ENCODE measurements around the gene PROZ. TPM values are rescaled to one million over a fixed set of nuclear protein-coding genes. Genes with fewer than 3 reads are reported as not detected.
A peak's percentile ranks its signal among the peaks of the same experiment; 100 is the strongest.

Gene PROZ
- total and polyA plus RNA-seq, 5 experiments from 2014 or later = not detected

DNA sequence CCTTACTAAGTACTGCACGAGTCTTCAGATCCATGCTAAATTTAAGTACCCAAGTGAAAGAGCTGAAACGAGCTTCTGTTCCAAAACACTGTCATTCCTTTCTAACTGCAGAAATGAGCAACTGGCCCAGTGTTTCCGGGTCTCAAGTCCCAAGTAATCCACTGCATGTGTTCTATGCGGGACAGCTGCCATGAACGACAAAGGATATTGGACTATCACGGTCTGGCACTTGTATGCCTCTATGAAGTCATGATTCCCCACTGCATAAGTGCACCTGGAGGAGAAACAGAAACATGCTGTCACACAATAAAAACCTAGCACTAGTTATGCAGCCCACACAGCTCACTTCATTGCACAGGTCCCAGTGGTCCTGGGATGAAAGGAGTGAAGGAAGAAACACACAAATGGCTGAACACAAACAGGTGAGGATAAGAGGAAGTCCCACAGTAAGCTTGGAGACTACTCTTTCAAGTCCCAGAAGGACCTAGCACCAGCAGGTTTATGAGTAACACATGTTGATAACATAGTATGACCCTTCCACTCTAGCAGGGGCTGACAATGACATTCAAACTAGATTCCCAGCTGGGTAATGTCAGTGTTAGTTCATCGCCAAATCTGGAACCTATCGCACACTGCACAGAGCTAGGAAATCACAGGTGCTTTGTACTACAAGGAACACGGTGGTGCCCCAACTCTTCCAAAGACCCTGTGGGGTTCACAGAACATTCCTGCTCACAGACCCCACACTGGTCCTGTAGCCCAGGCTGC, 38.7 kb downstream of the PROZ start:
- Mint-ChIP-seq H3K27ac (no peak overlapping the region), H3K27me3 (no peaks in the 10 kb centered on the region), H3K9me3 (no peaks in the 10 kb centered on the region), H3K4me1 (peaks cover 2 to 12% (median 5%) of the 10 kb centered on the region in 4 donors), H3K36me3 (peaks cover 0 to 82% (median 9%) of the 10 kb centered on the region in 3 donors), H3K4me3 (no peak overlapping the region)
- POLR2A ChIA-PET = interaction anchor here (0.5 to 1.4 kb wide), 3 partner anchors 12 to 251 kb away, joined by 3 to 4 read pairs (median 3); partner anchors contain the start of genes CUL4A and PCID2
- DNase-seq = no peak
- no peak for ATAC-seq

DNA sequence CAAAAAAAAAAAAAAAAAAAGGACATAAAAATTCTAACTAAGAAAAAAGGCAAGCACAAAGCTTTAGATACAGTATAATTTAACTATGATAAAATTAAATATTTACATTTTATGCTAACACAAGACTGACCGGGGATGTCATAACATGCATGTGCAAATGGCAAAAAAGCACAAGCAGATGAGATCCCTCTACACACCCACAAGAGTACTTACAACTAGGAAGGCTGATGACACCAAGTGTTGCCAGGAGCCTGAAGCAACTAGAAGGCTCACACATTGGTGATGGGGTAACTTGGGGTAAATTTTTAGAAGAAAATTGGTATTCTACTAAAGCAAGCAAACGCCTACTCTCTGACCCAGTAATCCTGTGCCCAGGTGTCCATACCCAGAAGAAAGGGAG, 43.4 kb downstream of the PROZ start:
- H3K27me3 Mint-ChIP-seq = no peaks in the 10 kb centered on the region
- H3K4me1 Mint-ChIP-seq = peaks cover 23 to 55% (median 41%) of the 10 kb centered on the region in 4 donors
- ATAC-seq = no peak
- no peak overlapping the region for H3K27ac Mint-ChIP-seq
- no peaks in the 10 kb centered on the region for H3K9me3 Mint-ChIP-seq
- POLR2A ChIA-PET = interaction anchor here (1.0 kb wide), 1 partner anchor 8 kb away, joined by 5 read pairs; the partner anchor contains the start of gene CUL4A
- H3K4me3 Mint-ChIP-seq = no peak overlapping the region
- H3K36me3 Mint-ChIP-seq = peaks cover 0 to 66% (median 6%) of the 10 kb centered on the region in 3 donors
- DNase-seq = no peak

DNA sequence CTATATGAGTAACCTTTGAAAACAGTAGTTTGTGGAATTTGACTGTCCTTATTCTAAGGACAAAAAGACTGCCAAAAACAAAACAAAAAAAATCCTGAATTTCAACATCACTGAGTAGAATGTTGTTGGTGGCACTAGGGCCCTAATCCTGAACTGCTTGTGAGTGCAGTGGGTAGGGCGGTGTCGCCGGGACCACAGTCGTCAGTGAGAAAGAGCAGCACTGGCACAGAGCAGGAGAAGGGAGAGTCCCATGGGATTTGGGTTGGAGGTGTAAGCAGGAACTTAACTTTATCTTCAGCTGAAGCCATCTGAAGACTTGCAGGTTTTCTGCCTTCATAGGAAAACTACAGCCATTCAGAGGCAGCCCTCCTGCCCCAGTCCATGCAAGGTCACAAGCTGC, 44.5 kb downstream of the PROZ start:
- Mint-ChIP-seq H3K9me3 (no peaks in the 10 kb centered on the region), H3K27me3 (no peaks in the 10 kb centered on the region), H3K27ac (peak overlapping the region in 4 of 10 donors; percentile 23 to 60 (median 40)), H3K4me3 (peak overlapping the region in 3 of 10 donors; percentile 5 to 39 (median 11)), H3K36me3 (peaks cover 0 to 55% (median 5%) of the 10 kb centered on the region in 3 donors), H3K4me1 (peaks cover 30 to 65% (median 51%) of the 10 kb centered on the region in 4 donors)
- ATAC-seq = no peak
- POLR2A ChIA-PET = interaction anchor here (0.5 kb wide), 1 partner anchor 29 kb away, joined by 3 read pairs; no protein-coding TSS in a partner anchor
- DNase-seq = no peak

DNA sequence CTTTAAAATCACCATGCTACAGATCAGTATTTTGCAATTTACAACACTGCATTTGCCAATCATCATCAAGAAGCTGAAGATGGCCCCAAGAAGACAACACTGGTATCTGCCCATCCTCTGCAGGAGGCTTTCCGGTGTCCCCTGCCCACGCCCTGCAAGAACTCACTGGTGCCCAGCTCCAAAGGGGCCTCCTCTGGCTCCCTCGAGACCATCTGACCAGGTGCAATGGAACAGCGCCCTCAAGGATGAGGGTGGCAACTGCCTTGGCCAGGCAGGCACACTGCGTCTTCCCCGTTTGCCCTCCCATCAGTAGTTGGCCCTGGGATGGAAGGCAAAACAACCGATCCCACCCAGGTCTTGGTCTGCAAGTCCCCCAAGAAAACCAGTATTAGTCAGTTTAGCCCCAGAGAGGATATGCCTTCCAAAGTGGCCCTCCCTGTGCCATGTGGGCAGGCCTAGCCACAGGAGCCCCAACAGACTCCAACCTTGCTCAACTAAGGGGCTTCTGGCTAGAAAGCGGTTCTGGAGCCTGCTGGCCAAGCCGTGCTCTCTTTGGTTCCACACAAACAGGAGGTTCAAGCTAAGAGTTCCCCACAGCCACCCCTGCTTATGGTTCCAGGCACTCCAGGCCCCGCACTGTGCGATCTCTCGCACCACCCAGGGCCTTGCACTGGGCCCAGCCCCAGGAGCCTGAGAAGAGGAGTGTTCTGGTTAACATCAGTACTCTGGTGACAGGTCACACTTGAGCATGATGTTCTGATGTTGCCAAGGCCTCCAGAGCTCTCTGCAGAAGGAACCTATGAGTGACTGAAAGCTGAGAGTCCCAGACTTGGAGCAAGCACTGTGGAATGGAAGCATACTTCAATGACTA, 45.3 kb downstream of the PROZ start:
- H3K4me1 Mint-ChIP-seq = peaks cover 30 to 65% (median 51%) of the 10 kb centered on the region in 4 donors
- POLR2A ChIA-PET = interaction anchor here (0.5 kb wide), 1 partner anchor 29 kb away, joined by 3 read pairs; no protein-coding TSS in a partner anchor
- peak overlapping the region in 2 of 10 donors; percentile 37 to 38 for H3K4me3 Mint-ChIP-seq
- ATAC-seq = no peak
- H3K27ac Mint-ChIP-seq = peak overlapping the region in 3 of 10 donors; percentile 4 to 32 (median 25)
- H3K9me3 Mint-ChIP-seq = no peaks in the 10 kb centered on the region
- H3K27me3 Mint-ChIP-seq = no peaks in the 10 kb centered on the region
- H3K36me3 Mint-ChIP-seq = peaks cover 0 to 48% (median 3%) of the 10 kb centered on the region in 3 donors
- no peak for DNase-seq

DNA sequence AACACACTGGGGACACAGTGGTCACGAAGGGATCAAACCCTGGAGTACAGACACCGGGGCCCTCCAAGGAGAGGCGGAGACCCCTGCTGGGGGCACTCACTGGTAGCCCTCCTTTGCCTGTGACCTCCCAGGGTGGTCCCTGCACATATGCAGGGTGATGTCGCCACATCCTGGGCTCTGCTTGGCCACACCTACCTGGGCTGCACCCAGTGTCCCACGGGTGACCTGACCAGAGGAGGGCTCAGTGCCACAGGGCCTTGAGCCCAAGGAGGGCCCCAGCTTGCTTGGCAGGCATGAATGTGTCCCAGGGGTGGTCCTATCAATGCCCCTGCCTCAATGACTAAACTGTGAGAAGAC, 45.9 kb downstream of the PROZ start:
- Mint-ChIP-seq H3K27me3 (no peaks in the 10 kb centered on the region), H3K36me3 (peaks cover 0 to 42% (median 3%) of the 10 kb centered on the region in 3 donors), H3K27ac (no peak overlapping the region), H3K9me3 (no peaks in the 10 kb centered on the region), H3K4me1 (peaks cover 30 to 63% (median 50%) of the 10 kb centered on the region in 4 donors), H3K4me3 (peak overlapping the region in 1 of 10 donors; percentile 34)
- DNase-seq (no peak), ATAC-seq (no peak)
- POLR2A ChIA-PET = no interaction called here

DNA sequence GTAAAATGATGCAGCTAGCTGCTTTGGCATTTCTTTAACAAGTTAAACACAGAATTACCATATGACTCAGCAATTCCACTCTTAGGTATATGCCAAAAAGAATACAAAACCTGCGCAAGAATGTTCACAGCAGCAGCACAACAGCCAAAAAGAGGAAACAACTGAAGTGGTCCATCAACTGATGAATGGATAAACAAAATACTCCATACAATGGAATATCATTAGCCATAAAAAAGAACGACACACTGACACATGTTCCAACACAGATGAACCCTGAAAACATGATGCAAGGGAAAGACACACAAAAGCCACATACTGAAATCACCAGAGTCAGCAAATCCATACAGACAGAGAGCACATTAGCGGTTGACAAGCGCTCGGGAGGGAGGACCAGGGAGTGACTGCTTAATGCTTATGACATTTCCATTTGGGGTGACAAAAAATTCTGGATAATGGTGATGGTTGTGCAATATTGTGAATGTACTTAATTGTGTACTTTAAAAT, 47.0 kb downstream of the PROZ start:
- H3K4me1 Mint-ChIP-seq = peaks cover 32 to 65% (median 50%) of the 10 kb centered on the region in 4 donors
- H3K27ac Mint-ChIP-seq = peak overlapping the region in 4 of 10 donors; percentile 11 to 82 (median 60)
- peak overlapping the region in 9 of 10 donors; percentile 4 to 73 (median 52) for H3K4me3 Mint-ChIP-seq

DNA sequence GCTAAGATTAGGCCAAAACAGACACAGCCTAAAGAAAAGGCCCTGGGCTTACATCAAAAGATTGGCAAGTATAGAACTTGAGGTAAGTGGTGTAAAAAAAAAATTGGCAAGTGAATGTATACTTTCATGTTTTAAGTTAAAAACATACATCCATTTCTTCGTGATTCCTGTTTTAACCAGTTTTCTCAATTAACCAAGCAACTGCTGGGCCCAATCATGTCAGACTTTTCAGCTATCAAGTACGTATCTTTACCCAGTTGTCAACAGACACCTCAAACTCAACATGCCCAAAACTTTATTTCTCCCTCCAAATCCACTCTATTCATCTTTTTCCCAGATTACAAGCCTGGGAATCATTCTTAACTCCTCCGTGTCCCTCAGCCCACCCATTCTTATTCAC, 49.0 kb downstream of the PROZ start:
- H3K27me3 Mint-ChIP-seq = no peaks in the 10 kb centered on the region
- DNase-seq (no peak), ATAC-seq (no peak)
- H3K4me1 Mint-ChIP-seq = peaks cover 34 to 57% (median 51%) of the 10 kb centered on the region in 4 donors
- peak overlapping the region; percentile 73 to 95 (median 90) for H3K4me3 Mint-ChIP-seq
- peaks cover 6 to 36% (median 15%) of the 10 kb centered on the region in 3 donors for H3K36me3 Mint-ChIP-seq
- peak overlapping the region; percentile 76 to 96 (median 92) for H3K27ac Mint-ChIP-seq
- H3K9me3 Mint-ChIP-seq = no peaks in the 10 kb centered on the region
- POLR2A ChIA-PET = interaction anchor here (3.3 kb wide), 1 partner anchor 90 kb away, joined by 17 read pairs; the partner anchor contains the start of gene LAMP1

More for the DNA sequence above, 47.0 kb downstream of the PROZ start:
- no peaks in the 10 kb centered on the region for H3K27me3 Mint-ChIP-seq
- H3K9me3 Mint-ChIP-seq = no peaks in the 10 kb centered on the region
- H3K36me3 Mint-ChIP-seq = peaks cover 0 to 31% (median 3%) of the 10 kb centered on the region in 3 donors
- DNase-seq = no peak
- POLR2A ChIA-PET = no interaction called here
- no peak for ATAC-seq

DNA sequence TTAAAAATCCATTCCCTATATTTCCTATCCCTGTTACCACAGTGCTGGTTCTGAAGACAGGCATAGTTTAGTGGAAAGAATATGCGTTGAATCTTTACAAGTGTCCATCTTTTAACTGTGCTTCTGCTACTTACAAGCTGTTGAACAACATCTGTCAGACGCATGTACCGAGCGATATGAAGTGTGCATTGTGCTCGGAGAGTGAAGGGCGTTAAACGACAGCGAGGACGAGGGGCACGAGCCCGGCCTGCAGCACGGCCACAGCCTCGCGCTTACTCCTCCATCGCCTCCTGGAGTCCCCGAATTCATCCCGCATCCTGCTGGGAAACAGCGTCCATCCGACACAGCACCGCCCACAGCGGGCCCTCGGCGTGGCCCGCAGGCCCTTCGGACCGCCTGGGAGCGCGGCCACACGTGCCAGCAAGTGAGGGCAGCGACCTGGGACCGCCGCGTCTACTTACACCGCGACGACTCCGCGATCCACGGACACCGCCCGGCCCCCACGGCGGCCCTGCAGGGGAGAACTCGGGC, 49.5 kb downstream of the PROZ start:
- POLR2A ChIA-PET = interaction anchor here (1.5 to 3.3 kb wide), 5 partner anchors 10 to 238 kb away, joined by 4 to 27 read pairs (median 8); partner anchors contain the start of gene LAMP1
- H3K36me3 Mint-ChIP-seq = peaks cover 6 to 34% (median 15%) of the 10 kb centered on the region in 3 donors
- peak overlapping the region; percentile 76 to 96 (median 92) for H3K27ac Mint-ChIP-seq
- no peaks in the 10 kb centered on the region for H3K27me3 Mint-ChIP-seq
- peak overlapping the region; percentile 73 to 95 (median 90) for H3K4me3 Mint-ChIP-seq
- ATAC-seq (peak; percentile 4 to 21), DNase-seq (peak in 2 of 10 donors; percentile 9 to 25)
- peaks cover 30 to 52% (median 47%) of the 10 kb centered on the region in 4 donors for H3K4me1 Mint-ChIP-seq
- H3K9me3 Mint-ChIP-seq = no peaks in the 10 kb centered on the region

DNA sequence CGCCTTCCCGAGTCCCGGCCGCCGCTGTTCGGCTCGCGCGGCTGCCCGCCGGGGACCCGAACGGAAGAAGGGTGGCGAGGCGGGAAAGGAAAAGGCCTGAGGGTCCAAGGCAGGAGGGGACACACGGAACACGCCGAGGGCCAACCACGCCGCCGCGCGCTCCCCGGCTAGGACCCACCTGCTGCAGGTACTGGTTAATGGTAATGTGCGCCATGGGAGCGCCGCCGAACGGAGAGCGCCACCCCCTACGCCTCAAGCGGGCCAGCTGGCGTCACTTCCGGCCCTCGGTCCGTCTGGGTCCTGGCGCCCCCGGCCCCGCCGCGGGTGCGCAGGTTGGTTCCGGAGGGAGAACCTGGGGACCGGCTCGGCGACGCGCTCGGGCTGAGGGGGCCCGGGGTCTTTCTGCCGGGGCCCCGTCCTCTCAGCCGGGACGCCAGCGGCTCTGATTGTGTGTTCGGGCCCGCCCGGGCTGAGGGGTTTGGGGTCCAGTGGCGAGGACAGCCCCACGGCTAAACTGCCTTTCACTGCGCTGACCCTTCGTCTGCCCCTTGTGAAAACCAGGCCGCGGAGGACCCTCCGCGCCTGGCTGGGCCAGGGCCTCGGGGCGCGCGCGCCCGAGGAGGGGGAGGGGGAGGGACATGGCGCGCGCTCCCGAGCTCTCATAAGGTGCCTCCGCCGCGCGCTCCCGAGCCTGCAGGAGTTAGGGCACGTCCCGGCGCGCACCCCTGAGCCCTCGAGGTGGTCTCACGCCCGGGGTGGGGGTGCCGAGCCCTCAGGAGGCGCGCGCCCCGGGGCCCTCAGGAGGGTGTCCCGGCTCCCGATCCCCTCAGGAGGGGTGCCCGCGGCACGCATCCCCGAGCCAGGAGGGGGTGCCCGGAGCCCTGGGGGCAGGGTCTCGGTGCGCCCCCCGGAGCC, 50.2 kb downstream of the PROZ start, which contains the start of gene PCID2:
Gene PCID2 (minus strand): TSS at position 249 of the 915 bp plus-strand sequence. CDS start 35 bp downstream, at position 214.
- peaks cover 35 to 50% (median 40%) of the 10 kb centered on the region in 4 donors for H3K4me1 Mint-ChIP-seq
- DNase-seq (peak; percentile 84 to 95 (median 91)), ATAC-seq (peak; percentile 68 to 71)
- peaks cover 6 to 32% (median 15%) of the 10 kb centered on the region in 3 donors for H3K36me3 Mint-ChIP-seq
- POLR2A ChIA-PET = interaction anchor here (0.8 to 3.3 kb wide), 13 partner anchors 7 to 265 kb away, joined by 3 to 27 read pairs (median 5); partner anchors contain the start of gene LAMP1
- H3K4me3 Mint-ChIP-seq = peak within 1 kb of the TSS; percentile 73 to 95 (median 90)
- no peaks in the 10 kb centered on the region for H3K9me3 Mint-ChIP-seq
- peak within 1 kb of the TSS; percentile 76 to 96 (median 92) for H3K27ac Mint-ChIP-seq
- no peaks in the 10 kb centered on the region for H3K27me3 Mint-ChIP-seq

DNA sequence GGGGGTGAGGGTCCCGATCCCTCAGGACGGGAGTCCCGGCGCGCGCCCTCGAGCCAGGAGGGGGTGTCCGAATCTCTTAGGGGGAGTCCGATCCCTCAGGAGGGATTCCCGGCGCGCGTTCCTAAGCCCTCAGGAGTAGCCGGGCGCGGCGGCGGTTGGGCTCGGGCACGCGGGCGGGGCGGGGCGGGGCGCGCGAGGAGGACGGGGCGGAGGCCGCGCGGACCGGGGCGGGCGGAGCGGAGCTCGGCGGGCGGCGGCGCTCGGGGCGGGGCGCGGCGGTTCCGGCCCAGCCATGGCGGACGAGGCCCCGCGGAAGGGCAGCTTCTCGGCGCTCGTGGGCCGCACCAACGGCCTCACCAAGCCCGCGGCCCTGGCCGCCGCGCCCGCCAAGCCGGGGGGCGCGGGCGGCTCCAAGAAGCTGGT, 50.9 kb downstream of the PROZ start, which contains the start of gene CUL4A:
Gene CUL4A (plus strand): TSS at position 278 of the 423 bp plus-strand sequence. CDS start 15 bp downstream, at position 293.
- H3K36me3 Mint-ChIP-seq = peaks cover 6 to 30% (median 15%) of the 10 kb centered on the region in 3 donors

More for the DNA sequence above, 50.9 kb downstream of the PROZ start, which contains the start of gene CUL4A:
- ATAC-seq (peak; percentile 42 to 54), DNase-seq (peak; percentile 30 to 81 (median 62))
- peak within 1 kb of the TSS; percentile 75 to 95 (median 90) for H3K4me3 Mint-ChIP-seq
- H3K27ac Mint-ChIP-seq = peak within 1 kb of the TSS; percentile 66 to 96 (median 90)
- peaks cover 32 to 50% (median 39%) of the 10 kb centered on the region in 4 donors for H3K4me1 Mint-ChIP-seq
- H3K27me3 Mint-ChIP-seq = no peaks in the 10 kb centered on the region
- no peaks in the 10 kb centered on the region for H3K9me3 Mint-ChIP-seq
- POLR2A ChIA-PET = interaction anchor here (0.8 to 3.3 kb wide), 13 partner anchors 8 to 266 kb away, joined by 3 to 27 read pairs (median 5); partner anchors contain the start of gene LAMP1
